Uterus (tissue), 4 donors: ENCODE results near the gene DNAJC30. TPM values are rescaled to one million over a fixed set of nuclear protein-coding genes. Genes with fewer than 3 reads are reported as not detected.
"Not testable (repeated sequence)": the region's sequence is repeated elsewhere in the genome, so short reads cannot be mapped to it uniquely, and the experiment has no call there.

Source experiments
- DNase-seq, 2 donors: peaks; one replicate each; pipeline ENCODE4 v3.0.0-alpha.2; 2019 to 2020
- H3K27ac ChIP-seq, 2 donors: fragments of 200-600 bp; sonication (generic); 1 replicate in 1 of 2; 2 replicates in 1 of 2; pipeline ENCODE4 v1.5.1; 2016 to 2018
- H3K27me3 ChIP-seq, 2 donors: fragments of 200-600 bp; sonication (generic); one replicate each; pipeline ENCODE4 v1.5.1; 2018 to 2019; ENCODE audit warnings: control low read depth in 1 of 2
- H3K36me3 ChIP-seq, 2 donors: fragments of 200-600 bp; sonication (generic); one replicate each; pipeline ENCODE4 v1.5.1; 2019; ENCODE audit warnings: control low read depth in 1 of 2
- H3K4me1 ChIP-seq, 2 donors: fragments of 200-600 bp; sonication (generic); one replicate each; pipeline ENCODE4 v1.5.1; 2018 to 2019; ENCODE audit warnings: control low read depth in 1 of 2
- H3K4me3 ChIP-seq, 2 donors: fragments of 200-600 bp; sonication (generic); 1 replicate in 1 of 2; 2 replicates in 1 of 2; pipeline ENCODE4 v1.5.1; 2018 to 2019; ENCODE audit warnings: mild to moderate bottlenecking in 1 of 2
- H3K9me3 ChIP-seq, 2 donors: fragments of 200-600 bp; sonication (generic); one replicate each; pipeline ENCODE4 v1.5.1; 2019; ENCODE audit warnings: control low read depth in 1 of 2
- CTCF ChIP-seq, 4 experiments: fragments of 200-600 bp in 2 of 4; fragments of 450-650 bp in 2 of 4; sonication (generic) in 2 of 4; IDR thresholded peaks; one replicate each; pipeline ENCODE4 v1.5.1; 2016 to 2019; ENCODE audit warnings: antibody characterized with exemption in 4 of 4, mild to moderate bottlenecking in 2 of 4, moderate library complexity in 1 of 4
- POLR2A ChIP-seq, 2 donors: fragments of 450-650 bp; IDR thresholded peaks; one replicate each; pipeline ENCODE4 v1.6.1; 2016; ENCODE audit warnings: antibody characterized with exemption in 2 of 2, mild to moderate bottlenecking in 1 of 2, moderate library complexity in 1 of 2
- intact Hi-C: fragments of 100-400 bp; cut with DNase I; formaldehyde crosslinking; loops from one replicate; pipeline ENCODE4 v1.15.1; 2023; ENCODE audit warnings: low total_unique reads
- total RNA-seq, 4 donors: library from RNA; depleted of rRNA in 3 of 4; stranded (reverse); fragments of >200 nt in 3 of 4; gene quantifications; one replicate each; pipeline versions ENCODE4 v1.1.0 to v1.2.4, GENCODE V29; 2014 to 2023
- donor health status: DM: yes; HTN: yes; CAD: no.

The DNAJC30 gene
- total RNA-seq, 4 donors from 2014 or later: 0.29 to 14.1 (median 3.3) TPM

GRCh38 chr7:73727952-73728351 is 44.7 kb upstream of the DNAJC30 start:
- no peak overlapping the region for H3K27ac ChIP-seq
- TF ChIP-seq POLR2A (IDR thresholded peaks at IDR 0.05) (no peak), CTCF (IDR thresholded peaks at IDR 0.05) (no peak)
- H3K4me1 ChIP-seq: no peaks in the 10 kb centered on the region
- intact Hi-C loops: loop anchor here (2.0 kb wide), 1 partner anchor 121 kb away; no protein-coding TSS in a partner anchor
- no peak for DNase-seq
- H3K36me3 ChIP-seq: no peaks in the 10 kb centered on the region
- no peaks in the 10 kb centered on the region for H3K27me3 ChIP-seq
- H3K4me3 ChIP-seq: no peak overlapping the region
- no peaks in the 10 kb centered on the region for H3K9me3 ChIP-seq

GRCh38 chr7:73726083-73726466 is 42.8 kb upstream of the DNAJC30 start:
- Histone ChIP-seq H3K27me3 (no peaks in the 10 kb centered on the region), H3K4me3 (no peak overlapping the region), H3K36me3 (no peaks in the 10 kb centered on the region), H3K27ac (no peak overlapping the region), H3K9me3 (no peaks in the 10 kb centered on the region), H3K4me1 (no peaks in the 10 kb centered on the region)
- no peak for DNase-seq
- intact Hi-C loops: loop anchor here (2.0 kb wide), 1 partner anchor 119 kb away; no protein-coding TSS in a partner anchor
- no peak for TF ChIP-seq POLR2A (IDR thresholded peaks at IDR 0.05)
- no peak for TF ChIP-seq CTCF (IDR thresholded peaks at IDR 0.05)

DNA sequence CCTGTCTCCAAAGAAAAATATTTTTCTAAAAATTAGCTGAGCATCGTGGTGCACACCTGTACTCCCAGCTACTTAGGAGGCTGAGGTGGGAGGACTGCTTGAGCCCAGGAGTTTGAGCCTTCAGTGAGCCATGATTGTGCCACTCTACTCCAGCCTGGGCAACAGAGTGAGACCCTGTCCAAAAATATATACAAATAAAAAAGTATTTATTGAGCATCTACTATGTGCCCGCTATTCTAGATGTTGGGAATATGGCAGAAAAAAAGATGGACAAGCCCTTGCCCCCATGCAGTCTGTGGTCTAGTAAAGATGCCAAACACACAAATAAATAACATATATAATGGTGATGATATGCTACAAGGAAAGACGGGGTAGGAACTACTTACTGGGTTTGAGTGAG is 40.6 kb upstream of the DNAJC30 start:
- Histone ChIP-seq H3K27ac (no peak overlapping the region), H3K4me3 (no peak overlapping the region), H3K4me1 (peaks cover 0 to 2% of the 10 kb centered on the region in 2 donors), H3K36me3 (no peaks in the 10 kb centered on the region), H3K27me3 (no peaks in the 10 kb centered on the region), H3K9me3 (no peaks in the 10 kb centered on the region)
- no peak for TF ChIP-seq POLR2A (IDR thresholded peaks at IDR 0.05)
- TF ChIP-seq CTCF (IDR thresholded peaks at IDR 0.05): no peak
- no peak for DNase-seq
- intact Hi-C loops: no loop called here

GRCh38 chr7:73722785-73723184 is 39.5 kb upstream of the DNAJC30 start:
- no peak for DNase-seq
- no peaks in the 10 kb centered on the region for H3K27me3 ChIP-seq
- no peaks in the 10 kb centered on the region for H3K9me3 ChIP-seq
- TF ChIP-seq CTCF (IDR thresholded peaks at IDR 0.05) (no peak), POLR2A (IDR thresholded peaks at IDR 0.05) (no peak)
- no peaks in the 10 kb centered on the region for H3K36me3 ChIP-seq
- no peak overlapping the region for H3K4me3 ChIP-seq
- H3K4me1 ChIP-seq: peaks cover 0 to 12% of the 10 kb centered on the region in 2 donors
- intact Hi-C loops: no loop called here
- H3K27ac ChIP-seq: no peak overlapping the region

GRCh38 chr7:73722182-73722581 is 38.9 kb upstream of the DNAJC30 start:
- H3K9me3 ChIP-seq, H3K27ac ChIP-seq, intact Hi-C loops, H3K36me3 ChIP-seq, H3K4me3 ChIP-seq, DNase-seq, H3K27me3 ChIP-seq: not testable (repeated sequence)
- H3K4me1 ChIP-seq: peaks cover 0 to 12% of the 10 kb centered on the region in 2 donors

- no peak overlapping the region for H3K27ac ChIP-seq
Measured at GRCh38 chr7:73721377-73721817, 38.1 kb upstream of the DNAJC30 start.

DNA sequence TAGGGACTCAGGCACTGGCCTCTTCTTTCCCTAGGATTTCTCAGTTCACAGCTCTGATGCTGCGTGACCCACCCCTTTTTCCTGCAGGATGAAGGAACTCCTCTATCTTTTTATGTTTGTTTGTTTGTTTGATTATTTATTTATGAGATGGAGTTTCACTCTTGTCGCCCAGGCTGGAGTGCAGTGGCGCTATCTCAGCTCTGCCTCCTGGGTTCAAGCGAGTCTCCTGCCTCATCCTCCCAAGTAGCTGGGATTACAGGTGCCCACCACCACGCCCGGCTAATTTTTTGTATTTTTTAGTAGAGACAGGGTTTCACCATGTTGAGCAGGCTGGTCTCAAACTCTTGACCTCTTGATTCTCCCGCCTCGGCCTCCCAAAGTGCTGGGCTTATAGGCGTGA is 37.2 kb upstream of the DNAJC30 start:
- H3K4me1 ChIP-seq: peaks cover 0 to 12% of the 10 kb centered on the region in 2 donors
- DNase-seq, H3K9me3 ChIP-seq, intact Hi-C loops, H3K27me3 ChIP-seq, H3K36me3 ChIP-seq, H3K27ac ChIP-seq, H3K4me3 ChIP-seq: not testable (repeated sequence)

More at GRCh38 chr7:73721377-73721817, 38.1 kb upstream of the DNAJC30 start:
- intact Hi-C loops: no loop called here
- TF ChIP-seq POLR2A (IDR thresholded peaks at IDR 0.05): no peak
- TF ChIP-seq CTCF (IDR thresholded peaks at IDR 0.05): no peak
- no peak for DNase-seq
- no peaks in the 10 kb centered on the region for H3K27me3 ChIP-seq
- H3K9me3 ChIP-seq: no peaks in the 10 kb centered on the region
- no peaks in the 10 kb centered on the region for H3K36me3 ChIP-seq
- peaks cover 0 to 12% of the 10 kb centered on the region in 2 donors for H3K4me1 ChIP-seq
- no peak overlapping the region for H3K4me3 ChIP-seq
